NCI-H1092 treated with DMSO at 0.1 percent for 48 hours (cell line): ENCODE measurements around the gene SLC4A2.
"Not testable (repeated sequence)": the region's sequence is repeated elsewhere in the genome, so short reads cannot be mapped to it uniquely, and the experiment has no call there.

Experiments used
- DNase-seq: peaks from one replicate; lab custom pipeline; 2025; lab: John Stamatoyannopoulos, UW

The SLC4A2 gene

DNA sequence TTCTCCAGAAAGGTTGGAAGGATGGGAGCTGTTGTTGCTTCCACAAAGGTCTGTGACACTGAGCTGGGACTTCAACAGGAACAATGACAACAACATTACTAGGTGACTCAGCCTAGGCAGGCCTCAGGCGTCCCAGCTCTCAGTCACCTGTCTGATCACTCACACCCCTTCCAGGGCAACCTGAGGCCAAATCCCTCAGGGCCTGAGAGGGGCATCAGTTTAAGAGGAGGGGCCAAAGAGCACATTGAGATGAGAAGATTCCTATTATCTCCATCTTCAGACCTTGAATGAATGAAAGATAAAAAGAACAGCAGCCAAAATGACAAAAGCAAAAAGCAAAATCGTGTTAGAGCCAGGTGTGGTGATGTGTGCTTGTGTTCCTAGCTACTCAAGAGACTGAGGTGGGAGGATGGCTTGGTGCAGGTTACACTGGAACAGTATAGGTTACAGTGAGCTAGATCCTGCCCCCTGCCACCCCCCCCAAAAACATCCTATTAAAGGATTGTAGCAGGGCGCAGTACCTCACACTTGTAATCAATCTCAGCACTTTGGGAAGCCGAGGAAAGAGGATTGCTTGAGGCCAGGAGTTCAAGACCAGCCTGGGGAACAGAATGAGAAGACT, 34.8 kb upstream of the SLC4A2 start, which contains the start of gene ATG9B:
Gene ATG9B (minus strand): TSS at position 60 of the 622 bp plus-strand sequence. CDS start 71 bp downstream, outside the sequence.
- DNase-seq: no peak

DNA sequence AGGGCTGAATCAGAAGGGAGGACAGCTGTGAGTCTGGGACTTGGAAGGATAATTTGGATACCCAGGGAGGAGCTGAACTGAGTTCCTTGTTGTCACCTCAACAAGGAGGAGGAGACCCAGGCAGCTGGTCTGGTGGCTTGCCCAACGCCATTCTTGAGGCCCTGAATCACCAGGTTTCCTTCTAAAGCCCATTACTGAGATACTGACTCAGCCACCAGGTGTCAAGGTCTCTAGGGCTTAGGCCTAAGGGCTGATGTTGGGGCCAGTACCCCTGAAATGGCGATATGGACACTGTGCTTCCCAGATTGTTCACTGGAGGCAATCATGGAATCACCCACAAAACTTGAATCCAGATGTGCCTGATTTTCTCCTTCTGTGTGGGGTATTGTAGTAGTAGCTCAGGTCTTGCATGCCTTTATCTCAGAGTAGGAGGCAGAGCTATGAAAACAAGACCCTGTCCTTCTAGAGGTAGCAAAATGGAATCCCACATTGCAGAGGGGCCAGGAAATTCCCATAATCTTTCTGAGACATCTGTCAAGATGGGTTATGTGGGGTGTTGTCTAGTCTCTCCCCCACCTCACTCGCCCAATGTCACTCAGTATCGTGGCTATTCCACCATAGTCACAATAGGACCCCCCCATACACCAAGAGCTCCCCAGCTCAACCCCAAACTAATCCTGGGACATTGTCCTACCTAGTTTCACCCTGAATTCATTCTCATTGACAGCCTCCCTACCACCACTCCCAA, 33.3 kb upstream of the SLC4A2 start:
- DNase-seq: no peak

- not testable (repeated sequence) for DNase-seq
Observed at GRCh38 chr7:151026771-151027727, 32.3 kb upstream of the SLC4A2 start.

- DNase-seq: not testable (repeated sequence)
Observed at GRCh38 chr7:151027728-151028130, 31.7 kb upstream of the SLC4A2 start.

DNA sequence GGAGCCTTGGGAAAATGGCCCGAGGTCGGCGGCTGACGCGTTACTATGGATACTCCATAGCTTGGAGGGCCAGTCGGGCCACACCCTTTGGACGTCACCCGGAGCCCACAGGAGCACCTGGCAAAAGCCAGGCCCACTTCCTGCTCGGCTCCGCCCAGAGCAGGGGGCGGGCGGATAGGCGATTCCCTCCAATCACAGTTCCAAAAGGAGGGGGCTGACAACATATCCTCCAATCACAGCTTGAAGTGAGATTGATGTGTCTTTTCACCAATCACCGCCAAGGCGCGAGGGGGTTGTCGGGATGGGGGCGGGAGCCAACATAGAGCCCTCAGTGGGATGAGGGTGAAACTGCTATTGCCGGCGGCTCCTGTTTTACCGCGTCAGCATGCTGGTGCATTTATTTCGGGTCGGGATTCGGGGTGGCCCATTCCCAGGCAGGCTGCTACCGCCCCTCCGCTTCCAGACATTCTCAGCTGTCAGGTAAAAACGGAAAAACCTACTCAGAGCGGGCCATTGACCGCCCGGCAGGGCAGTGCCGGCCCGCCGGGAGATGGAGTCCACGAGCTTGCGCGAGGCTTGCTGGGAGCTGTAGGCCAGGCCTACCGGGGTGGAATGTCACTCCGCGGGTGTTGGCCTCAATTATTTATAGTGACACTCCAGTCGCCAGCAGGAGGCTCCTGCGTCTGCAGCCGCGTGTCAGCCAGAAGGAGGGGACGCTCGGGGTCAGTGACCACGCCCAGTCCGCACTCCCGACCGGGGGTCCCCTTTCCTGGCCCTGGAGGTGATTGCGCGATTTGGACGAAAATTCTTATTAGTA, 31.1 kb upstream of the SLC4A2 start, which contains the start of gene ABCB8:
Gene ABCB8 (plus strand): TSS at position 320 of the 817 bp plus-strand sequence. CDS start 66 bp downstream, at position 386.
- DNase-seq: peak; percentile 99

DNA sequence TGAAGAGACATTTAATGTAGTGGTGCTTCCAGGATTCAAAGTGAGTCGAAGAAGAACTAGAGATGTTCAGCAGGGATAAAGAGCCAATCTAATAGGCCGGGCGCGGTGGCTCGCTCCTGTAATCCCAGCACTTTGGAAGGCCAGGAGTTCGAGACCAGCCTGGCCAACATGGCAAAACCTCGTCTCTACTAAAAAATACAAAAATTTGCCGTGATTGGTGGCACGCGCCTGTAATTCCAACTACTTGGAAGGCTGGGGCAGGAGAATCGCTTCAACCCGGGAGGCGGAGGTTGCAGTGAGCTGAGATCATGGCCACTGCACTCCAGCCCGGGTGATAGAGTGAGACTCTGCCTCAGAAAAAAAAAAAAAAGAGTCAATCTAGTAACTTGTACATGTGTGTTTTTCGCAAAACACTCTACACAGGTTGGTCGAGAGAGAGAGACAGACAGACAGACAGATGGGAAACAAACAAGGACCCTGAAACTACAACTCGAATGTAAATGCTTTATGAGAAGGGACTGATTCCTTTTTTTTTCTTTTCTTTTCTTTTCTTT, 30.4 kb upstream of the SLC4A2 start:
- no peak for DNase-seq

GRCh38 chr7:151031011-151031410, 28.4 kb upstream of the SLC4A2 start:
- no peak for DNase-seq

GRCh38 chr7:151032936-151033863, 26.2 kb upstream of the SLC4A2 start:
- no peak for DNase-seq

- DNase-seq: no peak
Observed at GRCh38 chr7:151033864-151034249, 25.5 kb upstream of the SLC4A2 start.

- no peak for DNase-seq
Observed at GRCh38 chr7:151034312-151035025, 24.9 kb upstream of the SLC4A2 start.

GRCh38 chr7:151035026-151035717, 24.2 kb upstream of the SLC4A2 start:
- DNase-seq: no peak

DNA sequence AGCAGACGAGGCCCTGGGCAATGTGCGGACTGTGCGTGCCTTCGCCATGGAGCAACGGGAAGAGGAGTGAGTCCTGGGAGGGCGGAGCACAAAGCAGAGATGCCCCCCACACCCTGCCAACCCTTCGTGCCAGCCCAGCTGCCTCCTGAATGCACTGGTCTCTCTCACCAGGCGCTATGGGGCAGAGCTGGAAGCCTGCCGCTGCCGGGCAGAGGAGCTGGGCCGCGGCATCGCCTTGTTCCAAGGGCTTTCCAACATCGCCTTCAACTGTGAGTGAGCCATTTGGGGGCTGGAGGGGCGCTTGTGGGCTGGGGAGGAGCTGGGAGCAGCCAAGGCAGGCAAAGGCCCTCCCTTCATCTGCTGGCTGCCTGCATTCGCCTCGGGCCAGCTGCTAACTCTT, 23.5 kb upstream of the SLC4A2 start:
- no peak for DNase-seq

DNA sequence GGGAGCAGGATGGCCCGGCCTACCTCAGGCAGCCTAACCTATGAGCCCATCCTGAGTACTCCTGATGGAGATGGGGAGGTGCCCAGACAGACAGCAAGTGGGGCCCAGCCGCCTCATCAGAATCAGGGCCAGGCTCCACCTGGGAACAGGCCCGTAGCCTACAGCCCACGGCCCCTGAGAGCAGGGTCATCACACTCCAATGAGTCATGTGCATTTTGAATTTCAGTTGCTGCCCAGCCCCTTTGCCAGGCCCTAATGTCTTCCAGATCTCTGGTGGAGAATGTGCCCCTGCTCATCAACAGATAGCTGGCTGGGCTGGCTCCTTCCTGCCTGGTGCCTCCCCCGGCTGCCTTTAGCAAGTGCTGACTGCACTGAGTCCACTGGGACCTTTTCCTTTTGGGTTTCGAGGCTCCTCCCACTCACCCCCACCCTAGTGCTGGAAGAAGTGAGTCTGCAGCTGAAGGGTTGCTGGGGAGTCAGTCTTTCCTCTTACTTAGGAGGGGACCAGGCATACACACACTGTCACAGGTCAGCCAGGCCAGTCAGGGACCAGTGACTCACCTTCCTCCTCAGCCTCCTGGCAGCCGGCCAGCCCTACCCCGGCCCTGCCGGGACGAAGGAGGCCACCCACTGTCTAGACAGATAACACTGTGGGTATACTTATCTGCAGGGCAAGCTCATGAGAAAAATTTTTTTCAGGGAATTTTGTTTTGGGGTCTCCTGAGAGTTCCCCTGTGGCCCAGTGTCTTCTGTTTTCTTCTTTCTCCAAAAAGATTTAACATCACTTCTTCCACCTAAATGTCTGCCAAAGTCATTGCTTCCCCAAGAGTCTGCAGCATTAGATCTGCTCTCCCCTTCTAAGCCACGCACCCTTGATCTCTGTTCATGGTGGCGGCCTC, 20.2 kb upstream of the SLC4A2 start:
- DNase-seq: no peak

- DNase-seq: no peak
Observed at GRCh38 chr7:151039850-151040548, 19.4 kb upstream of the SLC4A2 start.

DNA sequence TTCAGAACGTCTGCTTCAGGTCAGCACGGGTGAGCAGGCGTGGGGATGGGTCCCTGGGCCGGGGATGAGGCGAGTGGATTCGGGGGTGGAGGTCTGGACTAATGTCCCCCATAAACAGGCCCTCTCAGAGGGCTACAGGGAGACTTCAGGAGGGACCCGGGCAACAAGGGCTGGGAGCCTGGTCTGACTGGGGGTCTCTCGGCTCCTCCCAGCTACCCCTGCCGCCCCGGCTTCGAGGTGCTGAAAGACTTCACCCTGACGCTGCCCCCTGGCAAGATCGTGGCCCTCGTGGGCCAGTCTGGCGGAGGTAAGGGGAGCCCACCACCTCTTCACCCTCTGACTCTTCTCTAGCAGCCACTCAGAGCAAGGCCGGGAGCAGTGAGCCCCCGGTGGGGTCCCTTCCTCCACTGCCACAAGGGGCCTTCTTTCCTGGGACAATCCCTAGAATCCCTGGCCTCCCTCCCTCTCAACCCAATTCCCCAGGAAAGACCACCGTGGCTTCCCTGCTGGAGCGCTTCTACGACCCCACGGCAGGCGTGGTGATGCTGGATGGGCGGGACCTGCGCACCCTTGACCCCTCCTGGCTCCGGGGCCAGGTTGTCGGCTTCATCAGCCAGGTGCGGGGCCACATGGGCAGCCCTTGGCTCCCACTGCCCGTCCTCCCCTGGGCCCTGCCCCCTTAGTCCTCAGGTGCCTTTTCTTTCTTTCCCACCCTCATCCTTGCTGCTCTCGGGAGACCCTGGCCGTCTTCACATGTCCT, 18.6 kb upstream of the SLC4A2 start:
- DNase-seq: no peak

GRCh38 chr7:151043449-151043848, 15.9 kb upstream of the SLC4A2 start:
- DNase-seq: not testable (repeated sequence)
